Measurements from ENCODE around the gene DHRSX.
"Not testable (repeated sequence)": the region's sequence is repeated elsewhere in the genome, so short reads cannot be mapped to it uniquely, and the experiment has no call there.

DNA sequence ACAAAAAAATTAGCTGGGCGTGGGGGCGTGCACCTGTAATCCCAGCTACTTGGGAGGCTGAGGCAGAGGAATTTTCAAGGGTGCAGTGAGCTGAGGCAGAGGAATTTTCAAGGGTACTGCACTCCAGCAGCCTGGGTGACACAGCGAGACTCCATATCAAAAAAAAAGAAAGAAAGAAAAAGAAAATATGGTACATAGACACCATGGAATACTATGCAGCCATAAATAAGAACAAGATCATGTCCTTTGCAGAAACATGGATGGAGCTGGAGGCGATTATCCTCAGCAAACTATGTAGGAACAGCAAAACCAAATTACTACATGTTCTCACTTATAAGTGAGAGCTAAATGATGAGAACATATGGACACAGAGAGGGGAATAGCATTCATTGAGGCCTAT lies 141.3 kb downstream of the DHRSX start:
- TF ChIP-seq, protein P1, sequence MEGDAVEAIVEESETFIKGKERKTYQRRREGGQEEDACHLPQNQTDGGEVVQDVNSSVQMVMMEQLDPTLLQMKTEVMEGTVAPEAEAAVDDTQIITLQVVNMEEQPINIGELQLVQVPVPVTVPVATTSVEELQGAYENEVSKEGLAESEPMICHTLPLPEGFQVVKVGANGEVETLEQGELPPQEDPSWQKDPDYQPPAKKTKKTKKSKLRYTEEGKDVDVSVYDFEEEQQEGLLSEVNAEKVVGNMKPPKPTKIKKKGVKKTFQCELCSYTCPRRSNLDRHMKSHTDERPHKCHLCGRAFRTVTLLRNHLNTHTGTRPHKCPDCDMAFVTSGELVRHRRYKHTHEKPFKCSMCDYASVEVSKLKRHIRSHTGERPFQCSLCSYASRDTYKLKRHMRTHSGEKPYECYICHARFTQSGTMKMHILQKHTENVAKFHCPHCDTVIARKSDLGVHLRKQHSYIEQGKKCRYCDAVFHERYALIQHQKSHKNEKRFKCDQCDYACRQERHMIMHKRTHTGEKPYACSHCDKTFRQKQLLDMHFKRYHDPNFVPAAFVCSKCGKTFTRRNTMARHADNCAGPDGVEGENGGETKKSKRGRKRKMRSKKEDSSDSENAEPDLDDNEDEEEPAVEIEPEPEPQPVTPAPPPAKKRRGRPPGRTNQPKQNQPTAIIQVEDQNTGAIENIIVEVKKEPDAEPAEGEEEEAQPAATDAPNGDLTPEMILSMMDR (conservative IDR thresholded peaks at IDR 0.05; ENCODE audit: low read depth, low read length) = not testable (repeated sequence)
- not testable (repeated sequence) for TF ChIP-seq EZH2 (IDR thresholded peaks at IDR 0.05; ENCODE audit: low read length, unreplicated experiment); EZH2phosphoT487 (IDR thresholded peaks at IDR 0.05; ENCODE audit: borderline replicate concordance, low read length)

Data from PC-3 (cell line).